CD4-positive, alpha-beta T cell treated with Interleukin-4 for 1 hour (primary cell): ENCODE data around the gene ATXN2.

Source experiments
- DNase-seq, 2 donors: peaks; one replicate each; pipeline ENCODE4 v3.0.0-alpha.2; 2020 to 2022

Gene ATXN2

GRCh38 chr12:111436266-111436665 lies 162.8 kb downstream of the ATXN2 start:
- DNase-seq, result no peak

GRCh38 chr12:111435661-111436201 lies 163.4 kb downstream of the ATXN2 start:
- DNase-seq, result peak; percentile 38 to 58

- DNase-seq, result peak; percentile 92 to 94
These were observed 164.3 kb downstream of the ATXN2 start for GRCh38 chr12:111434680-111435338.

- DNase-seq, result no peak
These were observed 165.1 kb downstream of the ATXN2 start for GRCh38 chr12:111434049-111434448.

GRCh38 chr12:111431772-111432171 lies 167.3 kb downstream of the ATXN2 start:
- DNase-seq, result no peak

- DNase-seq, result peak; percentile 84 to 89
These were observed 168.4 kb downstream of the ATXN2 start for GRCh38 chr12:111430433-111431353.

- peak; percentile 77 to 89 for DNase-seq
These were observed 169.2 kb downstream of the ATXN2 start for GRCh38 chr12:111429828-111430432.

- DNase-seq, result peak; percentile 54 to 65
These were observed 170.4 kb downstream of the ATXN2 start for GRCh38 chr12:111428728-111429175.

GRCh38 chr12:111428081-111428727 lies 170.9 kb downstream of the ATXN2 start:
- no peak for DNase-seq

- no peak for DNase-seq
These were observed 171.6 kb downstream of the ATXN2 start for GRCh38 chr12:111427417-111428074.

- peak in 1 of 2 donors; percentile 56 for DNase-seq
These were observed 172.6 kb downstream of the ATXN2 start for GRCh38 chr12:111426344-111427185.

GRCh38 chr12:111425655-111426054 lies 173.5 kb downstream of the ATXN2 start:
- no peak for DNase-seq

GRCh38 chr12:111424793-111425251 lies 174.3 kb downstream of the ATXN2 start:
- DNase-seq, result no peak

- no peak for DNase-seq
These were observed 174.8 kb downstream of the ATXN2 start for GRCh38 chr12:111424189-111424792.

- no peak for DNase-seq
These were observed 178.6 kb downstream of the ATXN2 start for GRCh38 chr12:111420494-111420893.

- DNase-seq, result no peak
These were observed 179.3 kb downstream of the ATXN2 start for GRCh38 chr12:111419784-111420183.

- DNase-seq, result no peak
These were observed 180.6 kb downstream of the ATXN2 start for GRCh38 chr12:111418594-111418880.

- no peak for DNase-seq
These were observed 181.1 kb downstream of the ATXN2 start for GRCh38 chr12:111417784-111418593.

GRCh38 chr12:111417290-111417689 lies 181.8 kb downstream of the ATXN2 start:
- DNase-seq, result no peak

- DNase-seq, result no peak
These were observed 184.3 kb downstream of the ATXN2 start for GRCh38 chr12:111414711-111415252.
